Stimulated activated CD4-positive, alpha-beta T cell treated with anti-CD3 and anti-CD28 coated beads, Interleukin-15, amount 100 ng/mL, for 24 hours (primary cell): ENCODE results near the gene CYTH1.

Experiments
- DNase-seq: peaks from one replicate; pipeline ENCODE4 v3.0.0-alpha.2; 2020

Gene CYTH1

GRCh38 chr17:78804777-78805176 is 22.7 kb upstream of the CYTH1 start:
- DNase-seq = peak; percentile 55

- no peak for DNase-seq
Observed at GRCh38 chr17:78803186-78803845, 21.2 kb upstream of the CYTH1 start.

- no peak for DNase-seq
Observed at GRCh38 chr17:78802459-78802858, 20.4 kb upstream of the CYTH1 start.

- DNase-seq = no peak
Observed at GRCh38 chr17:78802008-78802407, 19.9 kb upstream of the CYTH1 start.

- no peak for DNase-seq
Observed at GRCh38 chr17:78800132-78800931, 18.3 kb upstream of the CYTH1 start.

- DNase-seq = peak; percentile 24
Observed at GRCh38 chr17:78798695-78799559, 16.9 kb upstream of the CYTH1 start.

GRCh38 chr17:78797691-78798585 is 15.9 kb upstream of the CYTH1 start:
- DNase-seq = peak; percentile 28

- no peak for DNase-seq
Observed at GRCh38 chr17:78797213-78797612, 15.1 kb upstream of the CYTH1 start.

- DNase-seq = no peak
Observed at GRCh38 chr17:78796517-78796900, 14.4 kb upstream of the CYTH1 start.

GRCh38 chr17:78795861-78796516 is 13.9 kb upstream of the CYTH1 start:
- DNase-seq = no peak

- DNase-seq = no peak
Observed at GRCh38 chr17:78794864-78795640, 13.0 kb upstream of the CYTH1 start.

- no peak for DNase-seq
Observed at GRCh38 chr17:78794399-78794798, 12.3 kb upstream of the CYTH1 start.

- no peak for DNase-seq
Observed at GRCh38 chr17:78793968-78794367, 11.9 kb upstream of the CYTH1 start.

- DNase-seq = no peak
Observed at GRCh38 chr17:78793415-78793814, 11.3 kb upstream of the CYTH1 start.

GRCh38 chr17:78791840-78792709 is 10.0 kb upstream of the CYTH1 start:
- no peak for DNase-seq

GRCh38 chr17:78790552-78790951 is 8.5 kb upstream of the CYTH1 start:
- DNase-seq = no peak

GRCh38 chr17:78789663-78790181 is 7.6 kb upstream of the CYTH1 start:
- DNase-seq = no peak

GRCh38 chr17:78789149-78789662 is 7.1 kb upstream of the CYTH1 start:
- DNase-seq = no peak

- no peak for DNase-seq
Observed at GRCh38 chr17:78788451-78788850, 6.4 kb upstream of the CYTH1 start.

- no peak for DNase-seq
Observed at GRCh38 chr17:78787444-78787843, 5.4 kb upstream of the CYTH1 start.
